SK-N-MC (cell line): ENCODE results near the gene TMEM98.

Source experiments
- EZH2 ChIP-seq: fragments of 200-600 bp; sonication (generic); IDR thresholded peaks from one replicate; pipeline ENCODE4 v1.6.1; 2017; ENCODE audit warnings: antibody characterized with exemption
- POLR2AphosphoS5 ChIP-seq: IDR thresholded peaks from 2 replicates; pipeline ENCODE4 v1.6.1; 2012; ENCODE audit warnings: mild to moderate bottlenecking, low read depth, low read length, borderline replicate concordance

DNA sequence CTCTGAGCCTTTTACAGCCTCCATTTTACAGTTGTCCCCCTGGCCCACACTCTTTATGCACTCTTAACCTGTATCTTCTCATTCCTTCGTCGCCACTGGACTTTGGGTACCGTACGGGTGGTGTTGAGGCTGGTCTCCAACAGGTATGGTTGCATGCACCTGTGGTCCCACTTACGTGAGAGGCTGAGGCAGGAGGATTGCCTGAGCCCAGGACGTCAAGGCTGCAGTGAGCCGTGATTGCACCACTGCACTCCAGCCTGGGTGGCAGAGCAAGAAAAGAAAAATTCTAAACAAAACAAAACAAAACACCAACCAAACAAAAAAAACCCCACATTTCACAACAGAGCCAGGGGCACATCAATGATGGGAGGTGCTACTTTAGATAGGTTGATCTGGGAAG, 14.4 kb upstream of the TMEM98 start:
- TF ChIP-seq EZH2 = no peak
- no peak for TF ChIP-seq POLR2AphosphoS5
